SK-N-SH (cell line): ENCODE data around the gene SORBS2. TPM values are rescaled to one million over a fixed set of nuclear protein-coding genes. Genes with fewer than 3 reads are reported as not detected.

Source experiments
- CTCF ChIA-PET: fragments of 300-600, 350-600 bp; formaldehyde crosslinking; extraction: SDS; loops from one replicate; lab custom pipeline; 2021; lab: Yijun Ruan, JAX
- POLR2A ChIA-PET: fragments of 350-600 bp; sonication (Branson Sonifier 250); formaldehyde crosslinking; extraction: SDS; loops from one replicate; lab custom pipeline; 2020; ENCODE audit warnings: antibody characterized with exemption, inconsistent platforms; lab: Yijun Ruan, JAX
- DNase-seq: peaks from one replicate; pipeline ENCODE4 v3.0.0; 2012
- H2AFZ ChIP-seq: fragments of 200-600 bp; sonication (generic); 2 replicates; pipeline ENCODE4 v1.8.1; 2016; ENCODE audit warnings: antibody characterized with exemption, mild to moderate bottlenecking, low read depth
- H3F3A ChIP-seq: fragments of 200-600 bp; sonication (generic); replicated peaks from 2 replicates; pipeline ENCODE3; 2016; ENCODE audit warnings: antibody characterized with exemption, mild to moderate bottlenecking; ENCODE audit not compliant: insufficient read depth
- H3K27ac ChIP-seq, 2 experiments: fragments of 200-500 bp in 1 of 2; fragments of 200-600 bp in 1 of 2; sonication (Bioruptor generic) in 1 of 2; sonication (generic), shearing (Covaris generic) in 1 of 2; 2 replicates each; pipeline versions ENCODE4 v1.5.1 to v1.6.1; 2014 to 2016; ENCODE audit warnings: low read depth in 2 of 2, inconsistent platforms in 1 of 2, low read length in 1 of 2, mild to moderate bottlenecking in 1 of 2, mixed read lengths in 1 of 2
- H3K27me3 ChIP-seq: fragments of 200-600 bp; sonication (generic), shearing (Covaris generic); 2 replicates; pipeline ENCODE4 v1.6.1; 2016; ENCODE audit warnings: mixed run types; ENCODE audit not compliant: insufficient read depth
- H3K36me3 ChIP-seq, 2 experiments: fragments of 200-500 bp in 1 of 2; fragments of 200-600 bp in 1 of 2; sonication (Bioruptor generic) in 1 of 2; sonication (generic) in 1 of 2; replicated peaks in 1 of 2; 2 replicates each; pipeline versions ENCODE3 to v1.5.1; 2014 to 2016; ENCODE audit warnings: low read length in 1 of 2, mild to moderate bottlenecking in 1 of 2; ENCODE audit not compliant: insufficient read depth in 2 of 2, control insufficient read depth in 1 of 2
- H3K4me1 ChIP-seq, 2 experiments: fragments of 200-500 bp in 1 of 2; fragments of 200-600 bp in 1 of 2; sonication (Bioruptor generic) in 1 of 2; sonication (generic), shearing (Covaris generic) in 1 of 2; 2 replicates each; pipeline versions ENCODE4 v1.5.1 to v1.6.1; 2014 to 2016; ENCODE audit warnings: low read depth in 1 of 2, low read length in 1 of 2, mixed run types in 1 of 2; ENCODE audit not compliant: insufficient read depth in 2 of 2, control insufficient read depth in 1 of 2
- H3K4me2 ChIP-seq: fragments of 200-600 bp; sonication (generic), shearing (Covaris generic); 2 replicates; pipeline ENCODE4 v1.6.1; 2017; ENCODE audit warnings: mixed run types
- H3K4me3 ChIP-seq, 2 experiments: fragments of 200-500 bp in 1 of 2; fragments of 200-600 bp in 1 of 2; sonication (Bioruptor generic) in 1 of 2; sonication (generic), shearing (Covaris generic) in 1 of 2; 2 replicates each; pipeline versions ENCODE4 v1.5.1 to v1.8.1; 2014 to 2016; ENCODE audit warnings: low read depth in 2 of 2, inconsistent platforms in 1 of 2, low read length in 1 of 2, mild to moderate bottlenecking in 1 of 2, mixed read lengths in 1 of 2, moderate library complexity in 1 of 2
- H3K79me2 ChIP-seq: fragments of 200-600 bp; sonication (generic); 2 replicates; pipeline ENCODE4 v1.8.1; 2017; ENCODE audit warnings: mild to moderate bottlenecking; ENCODE audit not compliant: insufficient read depth
- H3K9ac ChIP-seq: fragments of 200-600 bp; sonication (generic); 2 replicates; pipeline ENCODE4 v1.6.1; 2017; ENCODE audit warnings: mixed run types
- H3K9me2 ChIP-seq: fragments of 200-600 bp; sonication (generic); 2 replicates; pipeline ENCODE4 v1.6.1; 2017; ENCODE audit warnings: mixed run types
- H3K9me3 ChIP-seq: fragments of 200-600 bp; sonication (generic); 2 replicates; pipeline ENCODE4 v1.6.1; 2017; ENCODE audit warnings: mixed run types, mild to moderate bottlenecking, moderate library complexity
- H4K20me1 ChIP-seq: fragments of 200-600 bp; sonication (generic); 2 replicates; pipeline ENCODE4 v1.6.1; 2017; ENCODE audit warnings: mild to moderate bottlenecking, mixed run types; ENCODE audit not compliant: insufficient read depth
- CHD2 ChIP-seq: fragments of 150-350 bp; IDR thresholded peaks from 2 replicates; pipeline ENCODE4 v1.6.1; 2018; ENCODE audit warnings: low read length; ENCODE audit not compliant: partially characterized antibody
- ELF1 ChIP-seq: IDR thresholded peaks from 2 replicates; pipeline ENCODE4 v1.4.0; 2012
- EP300 ChIP-seq, 2 experiments: IDR thresholded peaks; 2 replicates each; pipeline versions ENCODE4 v1.4.0 to v1.6.1; 2012; ENCODE audit warnings: borderline replicate concordance in 1 of 2, low read depth in 1 of 2, low read length in 1 of 2
- FOXM1 ChIP-seq: IDR thresholded peaks from 2 replicates; pipeline ENCODE4 v1.4.0; 2012; ENCODE audit warnings: low read depth, mild to moderate bottlenecking
- GATA2 ChIP-seq: sonication (generic); formaldehyde crosslinking; IDR thresholded peaks from 2 replicates; pipeline ENCODE4 v1.5.0; 2020; ENCODE audit warnings: mild to moderate bottlenecking, missing genetic modification reagents
- JUND ChIP-seq: IDR thresholded peaks from 2 replicates; pipeline ENCODE4 v1.4.0; 2012
- NFIC ChIP-seq: IDR thresholded peaks from 2 replicates; pipeline ENCODE4 v1.4.0; 2012; ENCODE audit warnings: borderline replicate concordance
- RAD21 ChIP-seq: IDR thresholded peaks from 2 replicates; pipeline ENCODE4 v1.6.1; 2012; ENCODE audit warnings: mild to moderate bottlenecking, low read length
- RCOR1 ChIP-seq: fragments of 150-350 bp; IDR thresholded peaks from 2 replicates; pipeline ENCODE4 v1.6.1; 2017; ENCODE audit warnings: antibody characterized with exemption, low read length
- RFX5 ChIP-seq: IDR thresholded peaks from 2 replicates; pipeline ENCODE4 v1.6.1; 2012; ENCODE audit warnings: mild to moderate bottlenecking, improper control_type of control experiment, low read length
- SMC3 ChIP-seq: IDR thresholded peaks from 2 replicates; pipeline ENCODE4 v1.6.1; 2012; ENCODE audit warnings: low read depth, low read length, improper control_type of control experiment
- WGBS: methylation state at CpG from one replicate; pipeline ENCODE4 v1.1.6; 2017; ENCODE audit warnings: low lambda C conversion rate; 5-methylcytosine and 5-hydroxymethylcytosine counted together
- polyA plus RNA-seq, 3 experiments: library from polyadenylated mRNA; depleted of rRNA; stranded (reverse); fragments of >200 nt; gene quantifications; 2 replicates each; pipeline ENCODE4 v1.2.3, GENCODE V29; 2012
- TF ChIP-seq, protein P1 (sequence below): IDR thresholded peaks from 2 replicates; pipeline ENCODE4 v1.4.0; 2012; ENCODE audit warnings: low read depth
- TF ChIP-seq, protein P2 (sequence below): fragments of 200-600 bp; sonication (generic); IDR thresholded peaks from 2 replicates; pipeline ENCODE4 v1.6.1; 2017; ENCODE audit warnings: antibody characterized with exemption, mild to moderate bottlenecking, moderate library complexity

SORBS2 gene
- polyA plus RNA-seq, 1 of the 3 experiments (the other 2 are of a cell fraction), result 2.5 TPM

- Histone ChIP-seq H3K9me2 (no peaks in the 10 kb centered on the region), H3K4me2 (no peak overlapping the region), H3K9ac (no peak overlapping the region), H2AFZ (no peak overlapping the region), H3K27ac (peak overlapping the region in 1 of 2 experiments; percentile 79; a peak in 2 of 4 replicates), H3K79me2 (no peaks in the 10 kb centered on the region), H3K27me3 (no peaks in the 10 kb centered on the region), H4K20me1 (no peaks in the 10 kb centered on the region), H3K4me3 (no peak overlapping the region), H3K36me3 (no peaks in the 10 kb centered on the region), H3K4me1 (peaks cover 0 to 17% of the 10 kb centered on the region in 2 experiments; a peak in 2 of 4 replicates), H3K9me3 (no peaks in the 10 kb centered on the region), H3F3A (no peaks in the 10 kb centered on the region)
- POLR2A ChIA-PET, result no interaction called here
- TF ChIP-seq SMC3 (no peak), EP300 (IDR thresholded peaks at IDR 0.05; ENCODE audit: borderline replicate concordance in 1 of 2, low read depth in 1 of 2, low read length in 1 of 2) (peak in 1 of 2 experiments; percentile 55; a peak in 1 of 4 replicates), RFX5 (peak; percentile 83), RAD21 (0 out of 2 replicates have a peak, but pooled peaks have one; percentile 16), FOXM1 (no peak)
- CTCF ChIA-PET, result interaction anchor here (1.0 kb wide), 1 partner anchor 59 kb away, joined by 3 read pairs; no protein-coding TSS in a partner anchor
- DNase-seq, result peak; percentile 33
- 4% methylated on average over 3 of the region's 3 CpGs for WGBS
These were observed 111.9 kb downstream of the SORBS2 start for GRCh38 chr4:185700048-185700447.

GRCh38 chr4:185697488-185697887 lies 114.5 kb downstream of the SORBS2 start:
- 64% methylated on average over 3 of the region's 3 CpGs for WGBS
- H2AFZ ChIP-seq, result no peak overlapping the region
- H4K20me1 ChIP-seq, result no peaks in the 10 kb centered on the region
- H3K36me3 ChIP-seq, result no peaks in the 10 kb centered on the region
- H3K27ac ChIP-seq, result peak overlapping the region in 1 of 2 experiments; percentile 64; a peak in 2 of 4 replicates
- no peaks in the 10 kb centered on the region for H3K79me2 ChIP-seq
- no peaks in the 10 kb centered on the region for H3K27me3 ChIP-seq
- H3K9ac ChIP-seq, result no peak overlapping the region
- H3K9me3 ChIP-seq, result no peaks in the 10 kb centered on the region
- H3K4me1 ChIP-seq, result peaks cover 0 to 17% of the 10 kb centered on the region in 2 experiments; a peak in 2 of 4 replicates
- H3K9me2 ChIP-seq, result no peaks in the 10 kb centered on the region
- TF ChIP-seq CHD2 (no peak), RCOR1 (peak; percentile 44; the same call in 1 of the 2 replicates), GATA2 (CRISPR knock-in tag) (peak; percentile 69), EP300 (IDR thresholded peaks at IDR 0.05; ENCODE audit: borderline replicate concordance in 1 of 2, low read depth in 1 of 2, low read length in 1 of 2) (peak in 1 of 2 experiments; percentile 76; a peak in 2 of 4 replicates)
- TF ChIP-seq, protein P1, sequence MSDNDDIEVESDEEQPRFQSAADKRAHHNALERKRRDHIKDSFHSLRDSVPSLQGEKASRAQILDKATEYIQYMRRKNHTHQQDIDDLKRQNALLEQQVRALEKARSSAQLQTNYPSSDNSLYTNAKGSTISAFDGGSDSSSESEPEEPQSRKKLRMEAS, result no peak
- peak; percentile 25 for DNase-seq
- no peak overlapping the region for H3K4me3 ChIP-seq
- H3K4me2 ChIP-seq, result no peak overlapping the region
- CTCF ChIA-PET, result interaction anchor here (0.9 to 1.5 kb wide), 2 partner anchors 57 to 341 kb away, joined by 3 to 6 read pairs; no protein-coding TSS in a partner anchor
- POLR2A ChIA-PET, result no interaction called here
- H3F3A ChIP-seq, result no peaks in the 10 kb centered on the region

DNA sequence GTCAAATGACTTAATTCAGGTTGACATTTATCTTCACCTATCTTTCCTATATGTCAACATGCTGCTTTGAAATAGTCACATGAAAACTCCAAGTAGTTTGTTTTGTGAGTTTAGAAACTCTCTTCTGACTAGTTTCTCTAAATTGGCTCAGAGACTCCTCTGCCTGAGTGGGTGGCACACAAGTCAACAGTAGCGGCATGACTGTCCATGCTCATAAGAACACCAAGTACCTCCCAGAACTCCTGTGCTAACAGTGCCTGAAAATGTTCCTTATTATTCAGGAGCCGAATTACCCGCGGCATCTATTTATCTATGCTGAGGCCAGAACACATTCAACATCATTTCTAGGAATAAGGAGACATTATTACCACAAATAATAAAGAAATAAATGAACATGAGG lies 116.3 kb downstream of the SORBS2 start:
- Histone ChIP-seq H3K36me3 (no peaks in the 10 kb centered on the region), H3K4me1 (peaks cover 0 to 13% of the 10 kb centered on the region in 2 experiments; a peak in 2 of 4 replicates), H3K27me3 (no peaks in the 10 kb centered on the region), H3K4me2 (no peak overlapping the region), H3K27ac (no peak overlapping the region), H3K4me3 (no peak overlapping the region), H2AFZ (no peak overlapping the region), H3K9ac (no peak overlapping the region), H3K79me2 (no peaks in the 10 kb centered on the region), H3K9me3 (no peaks in the 10 kb centered on the region), H3F3A (no peaks in the 10 kb centered on the region), H4K20me1 (no peaks in the 10 kb centered on the region), H3K9me2 (no peaks in the 10 kb centered on the region)
- WGBS, result 84% methylated on average over 4 of the region's 4 CpGs
- TF ChIP-seq JUND (no peak), ELF1 (no peak), NFIC (no peak)
- TF ChIP-seq, protein P2, sequence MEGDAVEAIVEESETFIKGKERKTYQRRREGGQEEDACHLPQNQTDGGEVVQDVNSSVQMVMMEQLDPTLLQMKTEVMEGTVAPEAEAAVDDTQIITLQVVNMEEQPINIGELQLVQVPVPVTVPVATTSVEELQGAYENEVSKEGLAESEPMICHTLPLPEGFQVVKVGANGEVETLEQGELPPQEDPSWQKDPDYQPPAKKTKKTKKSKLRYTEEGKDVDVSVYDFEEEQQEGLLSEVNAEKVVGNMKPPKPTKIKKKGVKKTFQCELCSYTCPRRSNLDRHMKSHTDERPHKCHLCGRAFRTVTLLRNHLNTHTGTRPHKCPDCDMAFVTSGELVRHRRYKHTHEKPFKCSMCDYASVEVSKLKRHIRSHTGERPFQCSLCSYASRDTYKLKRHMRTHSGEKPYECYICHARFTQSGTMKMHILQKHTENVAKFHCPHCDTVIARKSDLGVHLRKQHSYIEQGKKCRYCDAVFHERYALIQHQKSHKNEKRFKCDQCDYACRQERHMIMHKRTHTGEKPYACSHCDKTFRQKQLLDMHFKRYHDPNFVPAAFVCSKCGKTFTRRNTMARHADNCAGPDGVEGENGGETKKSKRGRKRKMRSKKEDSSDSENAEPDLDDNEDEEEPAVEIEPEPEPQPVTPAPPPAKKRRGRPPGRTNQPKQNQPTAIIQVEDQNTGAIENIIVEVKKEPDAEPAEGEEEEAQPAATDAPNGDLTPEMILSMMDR, result no peak
- CTCF ChIA-PET, result no interaction called here
- POLR2A ChIA-PET, result no interaction called here
- no peak for DNase-seq
